WTC11 (cell line): ENCODE data around the gene RASA2. TPM values are rescaled to one million over a fixed set of nuclear protein-coding genes. Genes with fewer than 3 reads are reported as not detected.

ENCODE experiments used
- ATAC-seq: fragments of 200-7000 bp; cut with Tn5 transposase; 2 replicates; pipeline ENCODE4 v1.10.0; 2021; ENCODE audit warnings: mild to moderate bottlenecking, moderate library complexity
- CTCF ChIA-PET: fragments of 300-600 bp; sonication (Branson Sonifier 250); formaldehyde crosslinking; loops from one replicate; lab custom pipeline; 2021; ENCODE audit warnings: antibody characterized with exemption; lab: Charles Lee
- POLR2A ChIA-PET: fragments of 350-600 bp; sonication (Branson Sonifier 250); formaldehyde crosslinking; loops from one replicate; lab custom pipeline; 2021; ENCODE audit warnings: antibody characterized with exemption; lab: Charles Lee
- DNase-seq: peaks from one replicate; pipeline ENCODE4 v3.0.0; 2021; ENCODE audit warnings: low spot score
- H3K27ac Mint-ChIP-seq: 2 replicates; pipeline ENCODE4 v1.8.0; 2021; ENCODE audit warnings: mixed read lengths
- H3K27me3 Mint-ChIP-seq: 2 replicates; pipeline ENCODE4 v1.8.0; 2021; ENCODE audit warnings: low read depth, mild to moderate bottlenecking, moderate library complexity, mixed read lengths
- H3K36me3 Mint-ChIP-seq: 2 replicates; pipeline ENCODE4 v1.8.0; 2021; ENCODE audit warnings: mixed read lengths
- H3K4me1 Mint-ChIP-seq: 2 replicates; pipeline ENCODE4 v1.8.0; 2022; ENCODE audit warnings: mixed read lengths
- H3K4me3 Mint-ChIP-seq: 2 replicates; pipeline ENCODE4 v1.8.0; 2021; ENCODE audit warnings: mild to moderate bottlenecking, moderate library complexity, mixed read lengths
- H3K9me3 Mint-ChIP-seq: 2 replicates; pipeline ENCODE4 v1.8.0; 2021; ENCODE audit warnings: mixed read lengths
- ELF4 ChIP-seq: sonication (generic); formaldehyde crosslinking; IDR thresholded peaks from 2 replicates; pipeline ENCODE4 v1.8.1; 2022; ENCODE audit warnings: low read depth, mild to moderate bottlenecking, moderate library complexity, missing genetic modification reagents
- ESRRA ChIP-seq: sonication (generic); formaldehyde crosslinking; IDR thresholded peaks from 2 replicates; pipeline ENCODE4 v1.8.1; 2022; ENCODE audit warnings: mild to moderate bottlenecking, missing genetic modification reagents, borderline replicate concordance
- FOXK1 ChIP-seq: sonication (generic); formaldehyde crosslinking; IDR thresholded peaks from 2 replicates; pipeline ENCODE4 v1.8.0; 2022; ENCODE audit warnings: mild to moderate bottlenecking, moderate library complexity, missing genetic modification reagents
- GABPB1 ChIP-seq: sonication (generic); formaldehyde crosslinking; IDR thresholded peaks from 2 replicates; pipeline ENCODE4 v1.8.1; 2023; ENCODE audit warnings: mild to moderate bottlenecking, missing genetic modification reagents
- IRF2 ChIP-seq: sonication (generic); formaldehyde crosslinking; IDR thresholded peaks from 2 replicates; pipeline ENCODE4 v1.8.0; 2022; ENCODE audit warnings: low read depth, missing genetic modification reagents, borderline replicate concordance
- KAT7 ChIP-seq: sonication (generic); formaldehyde crosslinking; IDR thresholded peaks from 2 replicates; pipeline ENCODE4 v1.8.1; 2023; ENCODE audit warnings: missing genetic modification reagents, mild to moderate bottlenecking, borderline replicate concordance
- NR1H2 ChIP-seq: sonication (generic); formaldehyde crosslinking; IDR thresholded peaks from 2 replicates; pipeline ENCODE4 v1.9.0; 2021; ENCODE audit warnings: mild to moderate bottlenecking, moderate library complexity, missing genetic modification reagents
- NR2C2 ChIP-seq: sonication (generic); formaldehyde crosslinking; IDR thresholded peaks from 2 replicates; pipeline ENCODE4 v1.8.0; 2022; ENCODE audit warnings: mild to moderate bottlenecking, missing genetic modification reagents
- OVOL2 ChIP-seq: fragments of 250-450 bp; sonication (Bioruptor Pico); IDR thresholded peaks from 2 replicates; pipeline ENCODE4 v1.9.0; 2021; ENCODE audit warnings: mild to moderate bottlenecking, borderline replicate concordance
- SOX15 ChIP-seq: fragments of 250-450 bp; sonication (Bioruptor Pico); IDR thresholded peaks from 2 replicates; pipeline ENCODE4 v1.9.0; 2021; ENCODE audit warnings: mild to moderate bottlenecking
- STAT6 ChIP-seq: sonication (generic); formaldehyde crosslinking; conservative IDR thresholded peaks from 2 replicates; pipeline ENCODE4 v1.8.1; 2023; ENCODE audit warnings: mild to moderate bottlenecking, low read depth, missing genetic modification reagents, moderate library complexity
- TEAD1 ChIP-seq: sonication (generic); formaldehyde crosslinking; IDR thresholded peaks from 2 replicates; pipeline ENCODE4 v1.8.0; 2022; ENCODE audit warnings: mild to moderate bottlenecking, missing genetic modification reagents
- ZNF263 ChIP-seq: sonication (generic); formaldehyde crosslinking; IDR thresholded peaks from 2 replicates; pipeline ENCODE4 v1.8.1; 2022; ENCODE audit warnings: low read depth, mild to moderate bottlenecking, moderate library complexity, missing genetic modification reagents
- ZNF317 ChIP-seq: sonication (generic); formaldehyde crosslinking; IDR thresholded peaks from 2 replicates; pipeline ENCODE4 v1.8.1; 2023; ENCODE audit warnings: low read depth, mild to moderate bottlenecking, moderate library complexity, missing genetic modification reagents, borderline replicate concordance
- ZNF512 ChIP-seq: sonication (generic); formaldehyde crosslinking; IDR thresholded peaks from 2 replicates; pipeline ENCODE4 v1.8.1; 2022; ENCODE audit warnings: missing genetic modification reagents, borderline replicate concordance
- ZNF532 ChIP-seq: fragments of 250-450 bp; sonication (Bioruptor Pico); IDR thresholded peaks from 2 replicates; pipeline ENCODE4 v1.9.0; 2021; ENCODE audit warnings: mild to moderate bottlenecking, borderline replicate concordance
- ZNF671 ChIP-seq: fragments of 250-450 bp; sonication (Bioruptor Pico); IDR thresholded peaks from 2 replicates; pipeline ENCODE4 v1.8.0; 2021; ENCODE audit warnings: mild to moderate bottlenecking
- total RNA-seq: library from RNA; stranded (reverse); gene quantifications from 3 replicates; pipeline ENCODE4 v1.2.3, GENCODE V29; 2021
- TF ChIP-seq, protein P1 (sequence below): fragments of 250-450 bp; sonication (Bioruptor Pico); IDR thresholded peaks from 2 replicates; pipeline ENCODE4 v1.9.0; 2021; ENCODE audit warnings: mild to moderate bottlenecking
- TF ChIP-seq, protein P2 (sequence below): sonication (generic); formaldehyde crosslinking; IDR thresholded peaks from 2 replicates; pipeline ENCODE4 v1.8.1; 2022; ENCODE audit warnings: mild to moderate bottlenecking, moderate library complexity, missing genetic modification reagents

RASA2 gene
- total RNA-seq, 1 experiment from 2014 or later = 13.9 TPM

DNA sequence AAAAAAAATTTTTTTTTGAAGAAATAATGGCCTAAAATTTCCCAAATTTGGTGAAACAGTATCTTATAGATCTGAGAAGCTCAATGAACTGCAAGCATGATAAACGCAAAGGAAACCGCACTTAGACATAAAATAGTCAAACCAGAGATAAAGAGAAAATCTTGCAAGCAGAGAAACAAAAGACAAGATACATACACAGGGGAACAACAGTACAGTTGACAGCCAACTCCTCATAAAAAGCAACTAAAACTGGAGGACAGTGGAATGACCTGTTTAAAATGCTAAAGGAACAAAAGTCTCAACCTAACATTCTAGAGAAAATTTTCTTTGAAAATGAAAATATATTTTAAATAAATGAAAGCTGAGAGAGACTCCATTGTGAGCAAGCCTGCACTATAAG lies 107.5 kb downstream of the RASA2 start:
- Mint-ChIP-seq H3K27me3 (no peaks in the 10 kb centered on the region), H3K36me3 (peaks cover 33% of the 10 kb centered on the region), H3K4me1 (no peaks in the 10 kb centered on the region), H3K9me3 (peaks cover 12% of the 10 kb centered on the region), H3K27ac (no peak overlapping the region), H3K4me3 (no peak overlapping the region)
- DNase-seq (no peak), ATAC-seq (no peak)
- no peak for TF ChIP-seq TEAD1 (CRISPR knock-in tag)
- peak; percentile 80 for TF ChIP-seq ZNF317 (CRISPR knock-in tag)
- TF ChIP-seq ZNF263 = no peak
- TF ChIP-seq, protein P1, sequence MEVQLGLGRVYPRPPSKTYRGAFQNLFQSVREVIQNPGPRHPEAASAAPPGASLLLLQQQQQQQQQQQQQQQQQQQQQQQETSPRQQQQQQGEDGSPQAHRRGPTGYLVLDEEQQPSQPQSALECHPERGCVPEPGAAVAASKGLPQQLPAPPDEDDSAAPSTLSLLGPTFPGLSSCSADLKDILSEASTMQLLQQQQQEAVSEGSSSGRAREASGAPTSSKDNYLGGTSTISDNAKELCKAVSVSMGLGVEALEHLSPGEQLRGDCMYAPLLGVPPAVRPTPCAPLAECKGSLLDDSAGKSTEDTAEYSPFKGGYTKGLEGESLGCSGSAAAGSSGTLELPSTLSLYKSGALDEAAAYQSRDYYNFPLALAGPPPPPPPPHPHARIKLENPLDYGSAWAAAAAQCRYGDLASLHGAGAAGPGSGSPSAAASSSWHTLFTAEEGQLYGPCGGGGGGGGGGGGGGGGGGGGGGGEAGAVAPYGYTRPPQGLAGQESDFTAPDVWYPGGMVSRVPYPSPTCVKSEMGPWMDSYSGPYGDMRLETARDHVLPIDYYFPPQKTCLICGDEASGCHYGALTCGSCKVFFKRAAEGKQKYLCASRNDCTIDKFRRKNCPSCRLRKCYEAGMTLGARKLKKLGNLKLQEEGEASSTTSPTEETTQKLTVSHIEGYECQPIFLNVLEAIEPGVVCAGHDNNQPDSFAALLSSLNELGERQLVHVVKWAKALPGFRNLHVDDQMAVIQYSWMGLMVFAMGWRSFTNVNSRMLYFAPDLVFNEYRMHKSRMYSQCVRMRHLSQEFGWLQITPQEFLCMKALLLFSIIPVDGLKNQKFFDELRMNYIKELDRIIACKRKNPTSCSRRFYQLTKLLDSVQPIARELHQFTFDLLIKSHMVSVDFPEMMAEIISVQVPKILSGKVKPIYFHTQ (CRISPR knock-in tag) = no peak
- TF ChIP-seq FOXK1 = no peak
- no peak for TF ChIP-seq ESRRA (CRISPR knock-in tag)
- TF ChIP-seq IRF2 (CRISPR knock-in tag) = no peak
- CTCF ChIA-PET = no interaction called here
- POLR2A ChIA-PET = no interaction called here

GRCh38 chr3:141597931-141598330 lies 111.1 kb downstream of the RASA2 start:
- Mint-ChIP-seq H3K27me3 (no peaks in the 10 kb centered on the region), H3K4me1 (no peaks in the 10 kb centered on the region), H3K27ac (no peak overlapping the region), H3K4me3 (no peak overlapping the region), H3K9me3 (peaks cover 33% of the 10 kb centered on the region), H3K36me3 (peaks cover 46% of the 10 kb centered on the region)
- DNase-seq (no peak), ATAC-seq (no peak)
- ChIA-PET POLR2A (no interaction called here), CTCF (no interaction called here)
- no peak for TF ChIP-seq ZNF532
- no peak for TF ChIP-seq NR1H2 (CRISPR knock-in tag)
- TF ChIP-seq ZNF317 (CRISPR knock-in tag) = no peak
- TF ChIP-seq, protein P2, sequence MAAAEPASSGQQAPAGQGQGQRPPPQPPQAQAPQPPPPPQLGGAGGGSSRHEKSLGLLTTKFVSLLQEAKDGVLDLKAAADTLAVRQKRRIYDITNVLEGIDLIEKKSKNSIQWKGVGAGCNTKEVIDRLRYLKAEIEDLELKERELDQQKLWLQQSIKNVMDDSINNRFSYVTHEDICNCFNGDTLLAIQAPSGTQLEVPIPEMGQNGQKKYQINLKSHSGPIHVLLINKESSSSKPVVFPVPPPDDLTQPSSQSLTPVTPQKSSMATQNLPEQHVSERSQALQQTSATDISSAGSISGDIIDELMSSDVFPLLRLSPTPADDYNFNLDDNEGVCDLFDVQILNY = no peak
- no peak for TF ChIP-seq ZNF512 (CRISPR knock-in tag)
- no peak for TF ChIP-seq KAT7 (CRISPR knock-in tag)
- TF ChIP-seq NR2C2 (CRISPR knock-in tag) = no peak
- TF ChIP-seq, protein P1 (CRISPR knock-in tag) = no peak
- no peak for TF ChIP-seq ZNF671
- no peak for TF ChIP-seq GABPB1 (CRISPR knock-in tag)
- TF ChIP-seq ELF4 (CRISPR knock-in tag) = no peak
- TF ChIP-seq SOX15 (CRISPR knock-in tag) = no peak
- TF ChIP-seq OVOL2 (CRISPR knock-in tag) = no peak
- TF ChIP-seq STAT6 = no peak
